ENCODE data around the gene GPC3. TPM values are rescaled to one million over a fixed set of nuclear protein-coding genes. Genes with fewer than 3 reads are reported as not detected.

Gene GPC3
- total RNA-seq, 1 experiment from 2014 or later: not detected

- no peaks in the 10 kb centered on the region for H3K4me1 ChIP-seq (replicated peaks; ENCODE audit: insufficient read depth)
- H3K4me2 ChIP-seq: no peak overlapping the region
- H3K36me3 ChIP-seq (ENCODE audit: low read depth): no peaks in the 10 kb centered on the region
- ChIA-PET CTCF (no interaction called here), POLR2A (ENCODE audit: unreplicated experiment) (no interaction called here)
- H3K79me2 ChIP-seq (ENCODE audit: low read depth): no peaks in the 10 kb centered on the region
- H4K20me1 ChIP-seq (ENCODE audit: insufficient read depth): no peaks in the 10 kb centered on the region
- H3K9me3 ChIP-seq (ENCODE audit: insufficient read depth, low read depth): no peaks in the 10 kb centered on the region
- no peak overlapping the region for H3K4me3 ChIP-seq
- no peak overlapping the region for H3K27ac ChIP-seq
- no TSS peak for BruUV-seq (replicated peaks)
- H3K27me3 ChIP-seq (ENCODE audit: insufficient read depth, low read depth): no peaks in the 10 kb centered on the region; the same call in 1 of the 2 replicates
- intact Hi-C loops (cut with micrococcal nuclease; ENCODE audit: unreplicated experiment): no loop called here
- H3F3A ChIP-seq (ENCODE audit: insufficient read depth, low read depth): no peaks in the 10 kb centered on the region
- H3K9me2 ChIP-seq (ENCODE audit: insufficient read depth): no peaks in the 10 kb centered on the region
- no peak overlapping the region for H2AFZ ChIP-seq
- TF ChIP-seq CTCF (conservative IDR thresholded peaks at IDR 0.05): no peak
- no peak for TF ChIP-seq EZH2 (IDR thresholded peaks at IDR 0.05; ENCODE audit: low read depth)
- no peak for DNase-seq
Measured at GRCh38 chrX:133865761-133866471, 119.5 kb downstream of the GPC3 start.

GRCh38 chrX:133864236-133864635 lies 121.2 kb downstream of the GPC3 start:
- H2AFZ ChIP-seq: no peak overlapping the region
- intact Hi-C loops (cut with micrococcal nuclease; ENCODE audit: unreplicated experiment): no loop called here
- H3K4me1 ChIP-seq (replicated peaks; ENCODE audit: insufficient read depth): no peaks in the 10 kb centered on the region
- no peaks in the 10 kb centered on the region; the same call in 1 of the 2 replicates for H3K27me3 ChIP-seq (ENCODE audit: insufficient read depth, low read depth)
- H3K36me3 ChIP-seq (ENCODE audit: low read depth): no peaks in the 10 kb centered on the region
- no TSS peak for BruUV-seq (replicated peaks)
- H3K4me2 ChIP-seq: no peak overlapping the region
- no peak overlapping the region for H3K4me3 ChIP-seq
- H4K20me1 ChIP-seq (ENCODE audit: insufficient read depth): no peaks in the 10 kb centered on the region
- no peaks in the 10 kb centered on the region for H3K9me2 ChIP-seq (ENCODE audit: insufficient read depth)
- POLR2A ChIA-PET (ENCODE audit: unreplicated experiment): no interaction called here
- no peak for DNase-seq
- H3K9me3 ChIP-seq (ENCODE audit: insufficient read depth, low read depth): no peaks in the 10 kb centered on the region
- no peak for TF ChIP-seq CTCF (conservative IDR thresholded peaks at IDR 0.05)
- no peak for TF ChIP-seq EZH2 (IDR thresholded peaks at IDR 0.05; ENCODE audit: low read depth)
- no peaks in the 10 kb centered on the region for H3K79me2 ChIP-seq (ENCODE audit: low read depth)
- H3F3A ChIP-seq (ENCODE audit: insufficient read depth, low read depth): no peaks in the 10 kb centered on the region
- CTCF ChIA-PET: no interaction called here
- no peak overlapping the region for H3K27ac ChIP-seq

GRCh38 chrX:133859860-133860259 lies 125.5 kb downstream of the GPC3 start:
- no peaks in the 10 kb centered on the region for H3K9me3 ChIP-seq (ENCODE audit: insufficient read depth, low read depth)
- no peaks in the 10 kb centered on the region for H3K4me1 ChIP-seq (replicated peaks; ENCODE audit: insufficient read depth)
- H3K4me2 ChIP-seq: no peak overlapping the region
- no peaks in the 10 kb centered on the region for H3K9me2 ChIP-seq (ENCODE audit: insufficient read depth)
- ChIA-PET POLR2A (ENCODE audit: unreplicated experiment) (no interaction called here), CTCF (no interaction called here)
- H3K36me3 ChIP-seq (ENCODE audit: low read depth): no peaks in the 10 kb centered on the region
- H3K4me3 ChIP-seq: no peak overlapping the region
- no peaks in the 10 kb centered on the region for H3K27me3 ChIP-seq (ENCODE audit: insufficient read depth, low read depth)
- H2AFZ ChIP-seq: no peak overlapping the region
- TF ChIP-seq CTCF (conservative IDR thresholded peaks at IDR 0.05) (no peak), EZH2 (IDR thresholded peaks at IDR 0.05; ENCODE audit: low read depth) (no peak)
- no peaks in the 10 kb centered on the region for H3F3A ChIP-seq (ENCODE audit: insufficient read depth, low read depth)
- H4K20me1 ChIP-seq (ENCODE audit: insufficient read depth): no peaks in the 10 kb centered on the region
- H3K79me2 ChIP-seq (ENCODE audit: low read depth): no peaks in the 10 kb centered on the region
- intact Hi-C loops (cut with micrococcal nuclease; ENCODE audit: unreplicated experiment): no loop called here
- no TSS peak for BruUV-seq (replicated peaks)
- no peak for DNase-seq
- H3K27ac ChIP-seq: no peak overlapping the region
